SU-DHL-6 (cell line): Measurements from ENCODE around the gene DNAJB5.

Source experiments
- CTCF ChIP-seq: fragments of 200-600 bp; sonication (generic); IDR thresholded peaks from one replicate; pipeline ENCODE4 v1.5.1; 2017; ENCODE audit warnings: antibody characterized with exemption, mild to moderate bottlenecking, low read length, moderate library complexity; ENCODE audit not compliant: insufficient read depth, poor library complexity, severe bottlenecking
- EZH2phosphoT487 ChIP-seq: fragments of 200-600 bp; sonication (generic), shearing (Covaris generic); conservative IDR thresholded peaks from 2 replicates; pipeline ENCODE4 v1.6.1; 2018; ENCODE audit warnings: mild to moderate bottlenecking, antibody characterized with exemption, low read length, moderate library complexity, mixed read lengths

- no peak for TF ChIP-seq CTCF
- no peak for TF ChIP-seq EZH2phosphoT487
These were observed at the start of gene DNAJB5 for GRCh38 chr9:34989003-34989945.
